ENCODE results near the gene MRPL39. TPM values are rescaled to one million over a fixed set of nuclear protein-coding genes. Genes with fewer than 3 reads are reported as not detected.

MRPL39 gene
- total RNA-seq, 4 donors from 2014 or later: 10.3 to 55.1 (median 21.6) TPM

DNA sequence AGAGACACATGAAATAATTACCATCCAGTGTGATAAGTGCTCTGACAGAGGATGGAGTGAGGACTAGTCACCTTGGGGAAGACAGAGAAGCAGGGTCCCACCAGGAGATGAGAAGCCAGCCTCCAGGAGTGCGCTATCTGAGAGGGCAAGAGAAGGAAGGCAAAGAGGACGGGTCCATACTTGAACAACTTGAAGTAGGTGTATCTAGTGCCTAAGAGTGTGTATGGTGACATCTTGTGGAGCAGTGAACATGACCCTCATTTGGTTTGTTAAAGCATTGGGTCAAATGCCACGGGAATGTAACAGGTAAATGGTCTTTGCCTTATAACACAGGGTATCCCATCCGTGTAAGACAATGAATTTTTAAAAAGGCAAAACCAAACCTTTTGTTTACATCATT lies 39.8 kb downstream of the MRPL39 start:
- H3K4me1 ChIP-seq: peaks cover 0 to under 1% of the 10 kb centered on the region in 2 donors
- no peak overlapping the region for H3K4me3 ChIP-seq
- H3K9me3 ChIP-seq: no peaks in the 10 kb centered on the region
- no peaks in the 10 kb centered on the region for H3K27me3 ChIP-seq
- intact Hi-C loops (cut with DNase I; ENCODE audit: low total_unique reads): no loop called here
- H3K27ac ChIP-seq: no peak overlapping the region
- TF ChIP-seq CTCF (IDR thresholded peaks at IDR 0.05) (no peak), POLR2A (IDR thresholded peaks at IDR 0.05) (no peak)
- DNase-seq: no peak
- no peaks in the 10 kb centered on the region for H3K36me3 ChIP-seq

- Histone ChIP-seq H3K36me3 (no peaks in the 10 kb centered on the region), H3K9me3 (no peaks in the 10 kb centered on the region), H3K4me3 (no peak overlapping the region), H3K27me3 (no peaks in the 10 kb centered on the region), H3K4me1 (peaks cover 0 to 5% of the 10 kb centered on the region in 2 donors), H3K27ac (no peak overlapping the region)
- intact Hi-C loops (cut with DNase I; ENCODE audit: low total_unique reads): no loop called here
- no peak for TF ChIP-seq POLR2A (IDR thresholded peaks at IDR 0.05)
- TF ChIP-seq CTCF (IDR thresholded peaks at IDR 0.05): no peak
- DNase-seq: no peak
Measured at GRCh38 chr21:25566645-25567044, 40.6 kb downstream of the MRPL39 start.

- Histone ChIP-seq H3K9me3 (no peaks in the 10 kb centered on the region), H3K27ac (no peak overlapping the region), H3K36me3 (no peaks in the 10 kb centered on the region), H3K4me1 (peaks cover 0 to 5% of the 10 kb centered on the region in 2 donors), H3K27me3 (no peaks in the 10 kb centered on the region), H3K4me3 (no peak overlapping the region)
- intact Hi-C loops (cut with DNase I; ENCODE audit: low total_unique reads): no loop called here
- TF ChIP-seq POLR2A (IDR thresholded peaks at IDR 0.05) (no peak), CTCF (IDR thresholded peaks at IDR 0.05) (no peak)
- DNase-seq: no peak
Measured at GRCh38 chr21:25565272-25566211, 41.7 kb downstream of the MRPL39 start.

- Histone ChIP-seq H3K27me3 (no peaks in the 10 kb centered on the region), H3K27ac (no peak overlapping the region), H3K4me3 (no peak overlapping the region), H3K36me3 (no peaks in the 10 kb centered on the region), H3K4me1 (peaks cover 0 to 5% of the 10 kb centered on the region in 2 donors), H3K9me3 (no peaks in the 10 kb centered on the region)
- TF ChIP-seq CTCF (IDR thresholded peaks at IDR 0.05) (no peak), POLR2A (IDR thresholded peaks at IDR 0.05) (no peak)
- no peak for DNase-seq
- intact Hi-C loops (cut with DNase I; ENCODE audit: low total_unique reads): no loop called here
Measured at GRCh38 chr21:25564349-25564948, 42.8 kb downstream of the MRPL39 start.

Measured in uterus (tissue), 4 donors.